Lower lobe of right lung (tissue), 2 donors: ENCODE results near the gene PDK4. TPM values are rescaled to one million over a fixed set of nuclear protein-coding genes. Genes with fewer than 3 reads are reported as not detected.
A peak's percentile ranks its signal among the peaks of the same experiment; 100 is the strongest.

ENCODE experiments used
- ATAC-seq, 2 donors: fragments of 200-7000 bp; cut with Tn5 transposase; one replicate each; pipeline ENCODE4 v1.9.1; 2020 to 2022; ENCODE audit warnings: mild to moderate bottlenecking in 2 of 2, moderate library complexity in 2 of 2
- DNase-seq: peaks from one replicate; pipeline ENCODE4 v3.0.0-alpha.2; 2020
- H3K27ac ChIP-seq: fragments of 200-600 bp; one replicate; pipeline ENCODE4 v1.8.0; 2022
- H3K27me3 ChIP-seq: fragments of 200-600 bp; one replicate; pipeline ENCODE4 v1.8.0; 2022; ENCODE audit warnings: low read depth
- H3K36me3 ChIP-seq: fragments of 200-600 bp; one replicate; pipeline ENCODE4 v1.8.0; 2022; ENCODE audit warnings: mild to moderate bottlenecking
- H3K4me1 ChIP-seq: fragments of 200-600 bp; one replicate; pipeline ENCODE4 v1.8.0; 2022
- H3K4me3 ChIP-seq: fragments of 200-600 bp; one replicate; pipeline ENCODE4 v1.8.0; 2022; ENCODE audit warnings: mild to moderate bottlenecking
- H3K9me3 ChIP-seq: fragments of 200-600 bp; one replicate; pipeline ENCODE4 v1.8.0; 2022
- CTCF ChIP-seq: fragments of 200-600 bp; IDR thresholded peaks from one replicate; pipeline ENCODE4 v1.8.0; 2022; ENCODE audit warnings: antibody characterized with exemption, mild to moderate bottlenecking
- intact Hi-C: fragments of 100-400 bp; cut with DNase I; formaldehyde crosslinking; loops from one replicate; pipeline ENCODE4 v1.11.0; 2022
- total RNA-seq: library from RNA; stranded (reverse); fragmentation: NEBNext Ultra II Directional; extraction: Animal tissue kit (Norgen Biotek cat#: 25700); gene quantifications from one replicate; pipeline ENCODE4 v1.2.1, GENCODE V29; 2021
- donor health status: DM: no; HTN: yes; CAD: no; lungs with severe emphysema.

Gene PDK4
- total RNA-seq, 1 donor from 2014 or later = 243 TPM

GRCh38 chr7:95594185-95594584 lies 2.1 kb downstream of the PDK4 start:
- DNase-seq = no peak
- TF ChIP-seq CTCF = no peak
- no peak for ATAC-seq
- intact Hi-C loops = loop anchor here (10.0 kb wide), 1 partner anchor 91 kb away; no protein-coding TSS in a partner anchor
- Histone ChIP-seq H3K4me1 (peaks cover 51% of the 10 kb centered on the region), H3K9me3 (no peaks in the 10 kb centered on the region), H3K4me3 (peak overlapping the region; percentile 85), H3K27me3 (no peaks in the 10 kb centered on the region), H3K27ac (peak overlapping the region; percentile 97), H3K36me3 (peaks cover 54% of the 10 kb centered on the region)

GRCh38 chr7:95593343-95593742 lies 3.0 kb downstream of the PDK4 start:
- peak overlapping the region; percentile 85 for H3K4me3 ChIP-seq
- DNase-seq (no peak), ATAC-seq (no peak)
- peaks cover 49% of the 10 kb centered on the region for H3K4me1 ChIP-seq
- no peaks in the 10 kb centered on the region for H3K27me3 ChIP-seq
- no peaks in the 10 kb centered on the region for H3K9me3 ChIP-seq
- H3K36me3 ChIP-seq = peaks cover 62% of the 10 kb centered on the region
- no peak for TF ChIP-seq CTCF
- peak overlapping the region; percentile 97 for H3K27ac ChIP-seq
- intact Hi-C loops = loop anchor here (10.0 kb wide), 1 partner anchor 91 kb away; no protein-coding TSS in a partner anchor

- TF ChIP-seq CTCF = no peak
- intact Hi-C loops = loop anchor here (10.0 kb wide), 1 partner anchor 92 kb away; no protein-coding TSS in a partner anchor
- no peak for ATAC-seq
- DNase-seq = no peak
- Histone ChIP-seq H3K36me3 (peaks cover 70% of the 10 kb centered on the region), H3K4me1 (peaks cover 48% of the 10 kb centered on the region), H3K4me3 (peak overlapping the region; percentile 85), H3K27ac (peak overlapping the region; percentile 97), H3K9me3 (no peaks in the 10 kb centered on the region), H3K27me3 (no peaks in the 10 kb centered on the region)
These were observed 3.7 kb downstream of the PDK4 start for GRCh38 chr7:95592570-95592969.

- intact Hi-C loops = loop anchor here (10.0 kb wide), 1 partner anchor 94 kb away; no protein-coding TSS in a partner anchor
- peaks cover 62% of the 10 kb centered on the region for H3K4me1 ChIP-seq
- DNase-seq (no peak), ATAC-seq (peak in 1 of 2 donors; percentile 63)
- no peaks in the 10 kb centered on the region for H3K9me3 ChIP-seq
- TF ChIP-seq CTCF = no peak
- H3K27ac ChIP-seq = peak overlapping the region; percentile 97
- H3K27me3 ChIP-seq = no peaks in the 10 kb centered on the region
- H3K4me3 ChIP-seq = peak overlapping the region; percentile 85
- H3K36me3 ChIP-seq = peaks cover 90% of the 10 kb centered on the region
These were observed 5.7 kb downstream of the PDK4 start for GRCh38 chr7:95590387-95591248.

- Histone ChIP-seq H3K4me3 (peak overlapping the region; percentile 85), H3K27ac (peak overlapping the region; percentile 97), H3K27me3 (no peaks in the 10 kb centered on the region), H3K4me1 (peaks cover 62% of the 10 kb centered on the region), H3K36me3 (peaks cover 98% of the 10 kb centered on the region), H3K9me3 (no peaks in the 10 kb centered on the region)
- ATAC-seq (no peak), DNase-seq (no peak)
- intact Hi-C loops = loop anchor here (10.0 kb wide), 1 partner anchor 95 kb away; no protein-coding TSS in a partner anchor
- no peak for TF ChIP-seq CTCF
These were observed 6.5 kb downstream of the PDK4 start for GRCh38 chr7:95589766-95590165.
